ENCODE data around the gene PKN1.
"Not testable (repeated sequence)": the region's sequence is repeated elsewhere in the genome, so short reads cannot be mapped to it uniquely, and the experiment has no call there.

PKN1 gene

GRCh38 chr19:14462401-14462800 is 29.3 kb downstream of the PKN1 start:
- DNase-seq (ENCODE audit: low read depth in 1 of 2, low spot score in 1 of 2) = not testable (repeated sequence)

GRCh38 chr19:14463747-14464146 is 30.6 kb downstream of the PKN1 start:
- DNase-seq (ENCODE audit: low read depth in 1 of 2, low spot score in 1 of 2) = no peak

GRCh38 chr19:14467391-14467790 is 34.3 kb downstream of the PKN1 start:
- no peak for DNase-seq (ENCODE audit: low read depth in 1 of 2, low spot score in 1 of 2)

GRCh38 chr19:14467816-14468215 is 34.7 kb downstream of the PKN1 start:
- DNase-seq (ENCODE audit: low read depth in 1 of 2, low spot score in 1 of 2) = no peak

- DNase-seq (ENCODE audit: low read depth in 1 of 2, low spot score in 1 of 2) = no peak
Observed at GRCh38 chr19:14470031-14470876, 37.1 kb downstream of the PKN1 start.

- DNase-seq (ENCODE audit: low read depth in 1 of 2, low spot score in 1 of 2) = no peak
Observed at GRCh38 chr19:14471436-14472187, 38.5 kb downstream of the PKN1 start.

- peak; percentile 69 to 86 for DNase-seq (ENCODE audit: low read depth in 1 of 2, low spot score in 1 of 2)
Observed at GRCh38 chr19:14472202-14472938, 39.3 kb downstream of the PKN1 start.

GRCh38 chr19:14473073-14473977 is 40.2 kb downstream of the PKN1 start:
- DNase-seq (ENCODE audit: low read depth in 1 of 2, low spot score in 1 of 2) = no peak

GRCh38 chr19:14473978-14474578 is 41.0 kb downstream of the PKN1 start:
- DNase-seq (ENCODE audit: low read depth in 1 of 2, low spot score in 1 of 2) = no peak

GRCh38 chr19:14474827-14475226 is 41.7 kb downstream of the PKN1 start:
- DNase-seq (ENCODE audit: low read depth in 1 of 2, low spot score in 1 of 2) = no peak

GRCh38 chr19:14475251-14476073 is 42.4 kb downstream of the PKN1 start, which contains the start of gene PTGER1:
TSS of gene PTGER1 (minus strand) at chr19:14475354. CDS start at chr19:14474320, 1,034 bp downstream.
- no peak for DNase-seq (ENCODE audit: low read depth in 1 of 2, low spot score in 1 of 2)

- no peak for DNase-seq (ENCODE audit: low read depth in 1 of 2, low spot score in 1 of 2)
Observed at GRCh38 chr19:14476327-14476672, 43.2 kb downstream of the PKN1 start.

GRCh38 chr19:14476673-14477401 is 43.7 kb downstream of the PKN1 start:
- no peak for DNase-seq (ENCODE audit: low read depth in 1 of 2, low spot score in 1 of 2)

- no peak for DNase-seq (ENCODE audit: low read depth in 1 of 2, low spot score in 1 of 2)
Observed at GRCh38 chr19:14477418-14478112, 44.5 kb downstream of the PKN1 start.

- no peak for DNase-seq (ENCODE audit: low read depth in 1 of 2, low spot score in 1 of 2)
Observed at GRCh38 chr19:14478113-14478545, 45.0 kb downstream of the PKN1 start.

- no peak for DNase-seq (ENCODE audit: low read depth in 1 of 2, low spot score in 1 of 2)
Observed at GRCh38 chr19:14479309-14479974, 46.3 kb downstream of the PKN1 start.

- DNase-seq (ENCODE audit: low read depth in 1 of 2, low spot score in 1 of 2) = peak; percentile 44 to 64
Observed at GRCh38 chr19:14479975-14480699, 47.0 kb downstream of the PKN1 start.

Data from stimulated activated CD4-positive, alpha-beta T cell treated with anti-CD3 and anti-CD28 coated beads, Interleukin-15, amount 100 ng/mL, for 1 hour (primary cell).